ENCODE data around the gene THRSP.
A peak's percentile ranks its signal among the peaks of the same experiment; 100 is the strongest.
"Not testable (repeated sequence)": the region's sequence is repeated elsewhere in the genome, so short reads cannot be mapped to it uniquely, and the experiment has no call there.

Gene THRSP

DNA sequence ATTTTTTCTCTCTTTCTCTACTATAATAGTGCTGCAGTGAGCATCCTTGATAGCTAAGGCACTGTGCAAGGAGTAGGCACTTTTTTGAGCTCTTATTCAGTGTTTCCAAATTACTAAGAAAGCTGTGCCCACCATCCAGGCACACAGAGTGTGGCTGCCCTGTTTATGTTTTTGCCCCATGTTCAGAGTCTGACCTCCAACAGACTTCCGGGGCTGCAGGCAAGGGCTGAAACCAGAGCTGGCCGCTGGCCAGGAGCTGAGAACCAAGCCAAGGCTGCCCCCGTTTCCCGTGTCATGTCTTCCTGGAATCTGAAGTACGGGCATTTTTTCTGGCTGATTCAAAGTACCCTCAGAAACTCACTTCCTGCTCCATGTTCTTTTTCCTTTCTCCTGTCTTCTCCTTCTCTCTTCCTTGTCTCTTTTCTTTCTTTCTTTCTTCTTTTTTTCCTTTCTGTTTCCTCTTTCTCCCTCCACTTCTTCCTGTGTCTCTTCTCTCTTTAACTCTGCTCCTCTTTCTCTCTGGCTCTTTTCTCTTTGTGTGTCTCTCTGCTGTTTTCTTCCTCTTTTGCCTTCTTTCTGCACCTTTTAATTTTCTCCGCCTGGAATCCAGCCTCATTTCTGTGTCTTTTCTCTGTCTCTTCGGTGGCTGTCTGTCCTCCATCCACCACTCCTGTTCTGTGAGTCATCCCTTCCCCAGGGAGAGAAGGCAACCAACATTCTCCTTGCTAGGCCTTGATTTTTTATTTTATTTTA is 23.6 kb upstream of the THRSP start:
- DNase-seq: peak; percentile 3

DNA sequence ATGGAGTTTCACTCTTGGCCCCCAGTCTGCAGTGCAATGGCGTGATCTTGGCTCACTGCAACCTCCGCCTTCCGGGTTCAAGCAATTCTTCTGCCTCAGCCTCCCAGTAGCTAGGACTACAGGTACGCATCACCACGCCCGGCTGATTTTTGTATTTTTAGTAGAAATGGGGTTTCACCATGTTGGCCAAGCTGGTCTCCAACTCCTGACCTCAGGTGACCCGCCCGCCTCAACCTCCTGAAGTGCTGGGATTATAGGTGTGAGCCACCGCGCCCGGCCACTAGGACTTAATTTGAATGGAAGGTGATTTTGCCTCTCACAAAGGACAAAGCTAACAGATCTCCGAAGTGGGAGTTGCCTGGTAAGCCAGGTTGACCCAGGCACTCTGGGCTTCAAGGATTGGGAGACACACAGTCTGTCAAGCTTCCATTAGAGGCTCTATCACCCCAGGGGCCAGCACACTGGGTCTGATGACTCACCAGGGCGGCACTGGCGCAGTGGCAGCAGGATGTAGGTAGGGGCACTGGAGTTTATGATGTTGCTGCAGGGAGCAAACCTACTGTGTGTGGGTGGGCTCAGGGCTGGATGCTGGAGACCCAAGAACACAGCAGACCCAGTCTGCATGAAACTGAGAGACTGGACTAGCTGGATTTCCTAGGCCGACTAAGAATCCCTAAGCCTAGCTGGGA is 22.8 kb upstream of the THRSP start:
- DNase-seq: no peak

DNA sequence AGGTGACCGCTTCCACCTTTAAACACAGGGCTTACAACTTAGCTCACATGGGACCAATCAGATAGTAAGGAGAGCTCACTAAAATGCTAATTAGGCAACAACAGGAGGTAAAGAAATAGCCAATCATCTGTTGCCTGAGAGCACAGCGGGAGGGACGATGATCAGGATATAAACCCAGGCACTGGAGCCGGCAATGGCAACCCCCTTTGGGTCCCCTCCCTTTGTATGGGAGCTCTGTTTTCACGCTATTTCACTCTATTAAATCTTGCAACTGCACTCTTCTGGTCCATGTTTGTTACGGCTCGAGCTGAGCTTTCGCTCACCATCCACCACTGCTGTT is 22.3 kb upstream of the THRSP start:
- DNase-seq: not testable (repeated sequence)

DNA sequence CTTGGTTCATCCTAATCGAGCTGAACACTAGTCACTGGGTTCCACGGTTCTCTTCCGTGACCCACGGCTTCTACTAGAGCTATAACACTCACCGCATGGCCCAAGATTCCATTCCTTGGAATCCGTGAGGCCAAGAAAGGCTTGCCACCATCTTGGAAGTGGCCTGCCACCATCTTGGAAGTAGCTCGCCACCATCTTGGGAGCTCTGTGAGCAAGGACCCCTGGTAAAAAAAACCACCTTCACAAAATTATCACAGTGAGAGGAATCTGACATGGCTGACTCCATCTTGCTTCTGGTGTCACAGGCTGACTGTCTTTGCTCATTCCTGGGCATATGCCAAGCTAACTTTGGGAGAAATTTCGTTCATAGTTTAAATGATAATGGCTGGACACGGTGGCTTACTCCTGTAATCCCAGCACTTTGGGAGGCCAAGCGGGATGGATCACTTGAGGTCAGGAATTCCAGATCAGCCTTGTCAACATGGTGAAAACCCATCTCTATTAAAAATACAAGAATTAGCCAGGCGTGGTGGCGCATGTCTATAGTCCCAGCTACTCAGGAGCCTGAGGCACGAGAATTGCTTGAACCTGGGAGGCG is 21.7 kb upstream of the THRSP start:
- DNase-seq: no peak

DNA sequence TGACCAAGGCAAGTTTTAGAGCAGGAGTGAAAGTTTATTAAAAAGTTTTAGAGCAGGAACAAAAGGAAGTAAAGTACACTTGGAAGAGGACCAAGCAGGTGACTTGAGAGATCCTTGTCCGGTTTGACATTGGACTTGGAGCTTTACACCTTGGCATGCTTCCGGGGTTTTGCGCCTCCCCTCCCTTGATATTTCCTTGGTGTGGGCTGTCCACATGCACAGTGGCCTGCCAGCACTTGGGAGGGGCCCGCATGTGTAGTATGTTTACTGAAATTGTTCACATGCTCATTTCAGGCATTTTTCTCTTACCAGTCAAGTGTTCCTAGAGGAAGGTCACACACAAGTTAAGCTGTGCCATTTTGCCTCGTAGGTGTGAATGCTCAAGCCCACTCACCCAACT is 19.0 kb upstream of the THRSP start:
- no peak for DNase-seq

DNA sequence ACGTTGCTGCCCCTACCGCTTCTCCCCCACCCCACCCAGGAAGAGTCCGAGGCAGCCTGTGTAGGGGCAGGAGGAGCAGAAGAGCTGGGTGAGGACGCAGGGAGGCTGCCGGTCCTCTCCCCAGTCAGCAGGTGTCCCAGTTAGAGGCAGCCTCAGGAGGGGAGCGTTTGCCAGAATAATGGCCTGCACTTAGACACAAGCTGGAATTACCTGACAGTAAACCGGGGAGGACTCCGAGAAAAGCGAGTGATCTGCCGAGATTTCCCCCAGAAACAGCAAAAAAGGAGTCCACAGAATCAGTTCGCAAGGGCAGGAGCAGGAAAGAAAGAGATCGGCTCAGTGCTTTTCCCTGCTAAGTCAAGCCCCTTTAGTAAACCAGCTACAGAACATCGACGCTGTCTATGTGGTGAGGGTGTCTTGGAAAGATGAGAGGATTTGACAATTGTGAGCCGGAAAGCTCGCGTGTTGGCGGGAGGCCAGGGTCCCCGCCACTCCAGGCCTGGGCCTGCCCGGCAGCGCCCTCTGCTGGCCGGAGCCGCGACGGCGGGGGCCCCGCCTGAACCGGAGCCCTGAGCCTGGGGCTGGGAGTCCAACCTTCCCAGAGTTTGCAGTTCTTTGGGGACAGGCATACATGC is 17.7 kb upstream of the THRSP start:
- peak; percentile 78 for DNase-seq

DNA sequence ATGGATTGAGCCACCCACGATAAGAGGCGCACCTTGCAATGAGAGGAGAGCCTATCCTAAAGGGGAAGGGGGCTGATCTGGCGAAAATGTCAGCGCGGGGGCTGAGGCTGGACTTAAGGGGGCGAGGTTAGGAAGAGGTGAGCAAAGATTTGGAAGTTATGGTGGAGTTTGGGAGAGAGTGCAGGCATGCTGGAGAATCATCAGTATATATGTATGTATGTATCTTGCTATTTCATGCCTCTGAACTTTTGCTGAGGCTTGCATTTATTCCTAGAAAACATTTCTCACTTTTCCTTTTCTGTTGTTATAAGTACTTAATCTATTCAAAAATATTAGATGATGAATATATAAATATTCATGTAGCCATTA is 17.2 kb upstream of the THRSP start:
- DNase-seq: no peak

DNA sequence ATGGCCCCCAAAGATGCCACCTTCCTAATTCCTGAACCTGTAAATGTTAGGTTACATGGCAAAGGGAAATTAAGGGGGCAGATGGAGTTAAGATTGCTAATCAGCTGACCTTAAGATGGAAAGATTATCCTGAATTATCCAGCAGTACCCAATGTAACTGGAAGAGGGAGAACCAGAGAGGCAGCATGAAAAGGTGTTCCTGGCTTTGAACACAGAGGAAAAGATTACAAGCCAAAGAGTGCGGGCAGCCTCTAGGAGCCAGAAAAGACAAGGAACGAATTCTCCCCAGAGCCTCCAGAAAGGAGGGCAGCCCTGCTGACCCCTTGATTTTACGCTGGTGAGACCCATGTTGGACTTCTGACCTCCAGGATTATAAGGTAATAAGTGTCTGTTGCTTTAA is 15.1 kb upstream of the THRSP start:
- DNase-seq: no peak

DNA sequence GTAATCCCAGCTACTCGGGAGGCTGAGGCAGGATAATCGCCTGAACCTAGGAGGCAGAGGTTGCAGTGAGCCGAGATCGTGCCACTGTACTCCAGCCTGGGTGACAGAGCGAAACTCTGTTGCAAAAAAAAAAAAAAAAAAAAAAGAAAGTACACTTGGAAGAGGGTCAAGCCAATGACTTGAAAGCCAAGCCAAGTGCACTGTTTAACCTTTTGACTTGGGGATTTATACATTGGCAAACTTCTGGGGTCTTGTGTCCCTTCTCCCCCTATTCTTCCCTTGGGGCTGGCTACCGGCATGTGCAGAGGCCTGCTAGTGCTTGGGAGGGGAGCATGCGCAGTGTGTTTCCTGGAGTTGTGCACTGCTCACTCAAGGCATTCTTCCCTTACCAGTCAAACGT is 14.3 kb upstream of the THRSP start:
- DNase-seq: no peak

DNA sequence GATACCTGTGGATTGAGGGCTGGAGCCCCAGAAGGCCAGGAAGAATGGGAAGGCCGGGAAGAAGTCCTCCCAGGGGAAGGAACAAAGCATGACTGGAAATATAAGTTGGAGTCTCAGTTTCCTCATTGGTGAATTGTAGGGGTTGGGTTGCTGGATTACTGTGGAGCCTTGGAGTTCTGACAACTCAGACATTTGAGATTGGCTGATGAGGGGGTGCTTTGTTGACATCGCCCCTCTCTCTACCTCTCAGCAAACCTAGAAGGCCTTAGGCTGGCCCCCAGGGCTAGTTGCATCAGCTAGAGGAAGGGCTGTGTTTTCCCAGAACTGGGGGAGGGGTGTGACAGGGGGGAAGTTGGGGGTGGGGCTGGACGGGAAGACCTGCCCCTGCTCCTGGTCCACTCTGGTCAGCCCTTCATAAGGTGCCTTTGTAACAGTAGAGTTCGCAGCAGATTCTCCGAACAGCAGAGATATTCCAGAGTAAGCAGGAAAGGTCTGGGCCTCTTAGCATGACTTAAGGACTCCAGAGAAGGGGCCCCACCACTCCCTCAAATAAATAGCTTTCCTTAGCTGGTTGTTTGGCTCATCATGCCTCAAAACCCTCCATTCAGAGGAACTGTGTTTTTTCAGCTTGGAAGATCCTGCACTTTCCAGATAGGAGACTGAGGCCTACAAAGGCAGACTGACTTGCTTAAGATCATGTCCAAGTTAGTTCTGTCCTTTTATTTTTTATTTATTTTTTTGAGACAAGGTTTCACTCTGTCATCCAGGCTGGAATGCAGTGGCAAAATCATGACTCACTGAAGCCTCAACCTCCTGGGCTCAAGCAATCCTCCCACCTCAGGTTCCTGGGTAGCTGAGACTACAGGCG is 12.5 kb upstream of the THRSP start:
- no peak for DNase-seq

DNA sequence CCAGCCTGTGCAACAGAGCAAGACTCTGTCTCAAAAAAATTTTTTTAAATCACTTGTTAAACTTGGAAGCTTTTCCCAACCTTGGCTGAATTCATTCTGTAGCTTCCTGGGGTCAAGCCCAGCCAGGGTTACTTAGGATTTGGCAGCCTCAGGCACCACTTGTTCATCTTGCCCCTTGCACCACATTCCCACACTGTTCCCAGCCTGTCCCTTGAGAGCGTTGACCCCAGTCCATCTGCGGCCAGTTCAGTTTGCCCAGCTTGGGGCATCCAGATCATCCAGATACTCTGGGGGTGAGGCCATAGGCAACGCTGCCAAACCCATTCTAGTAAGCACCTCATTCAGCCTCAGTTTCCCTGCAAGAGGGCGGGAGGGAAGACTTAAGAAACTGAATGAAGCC is 8.7 kb upstream of the THRSP start:
- no peak for DNase-seq

DNA sequence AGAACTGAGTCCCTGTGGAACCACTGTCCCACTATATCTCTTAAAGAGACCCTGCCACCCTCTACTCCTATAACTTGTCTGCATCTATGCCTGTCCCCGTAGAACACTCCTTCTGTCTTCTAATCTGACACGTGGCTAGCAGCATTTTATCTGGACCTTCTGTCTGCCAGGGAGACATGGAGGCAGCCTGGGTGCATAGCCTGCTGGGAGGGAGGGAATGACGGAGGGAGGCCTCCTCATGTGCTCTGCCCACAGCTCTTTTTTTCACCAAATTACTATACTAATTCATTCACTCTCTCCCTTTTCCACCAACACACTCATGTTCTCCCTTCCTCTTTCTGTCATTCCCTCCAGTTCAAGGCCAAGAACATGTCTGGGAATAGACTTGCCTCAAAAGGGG is 7.6 kb upstream of the THRSP start:
- no peak for DNase-seq

DNA sequence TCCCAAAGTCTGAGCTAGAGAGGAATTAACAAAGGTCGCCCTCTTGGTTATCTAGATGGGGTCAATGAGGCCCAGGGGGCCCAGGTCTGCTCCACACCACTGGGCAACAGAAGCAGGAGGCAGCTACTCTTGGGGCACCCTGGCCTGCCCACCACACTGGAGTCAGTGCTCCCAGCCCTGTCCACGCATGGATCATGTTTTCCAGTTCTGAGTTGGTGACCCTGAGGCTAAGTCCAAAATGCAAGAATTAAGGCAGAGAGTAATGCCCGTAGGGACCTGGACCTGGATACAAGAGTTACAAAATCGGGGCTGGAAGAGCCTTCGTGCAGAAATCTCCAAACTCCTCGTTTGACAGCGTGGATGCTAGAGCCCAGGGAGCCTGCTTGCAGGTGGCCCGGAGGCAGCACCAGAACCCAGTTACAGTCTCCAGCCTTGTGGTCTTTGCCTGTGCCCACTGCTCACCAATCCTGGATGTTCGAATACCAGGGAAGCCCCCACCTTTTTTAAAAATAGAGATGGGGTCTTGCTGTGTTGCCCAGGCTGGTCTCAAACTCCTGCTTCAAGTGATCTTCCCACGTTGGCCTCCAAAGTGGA is 6.1 kb upstream of the THRSP start:
- no peak for DNase-seq

DNA sequence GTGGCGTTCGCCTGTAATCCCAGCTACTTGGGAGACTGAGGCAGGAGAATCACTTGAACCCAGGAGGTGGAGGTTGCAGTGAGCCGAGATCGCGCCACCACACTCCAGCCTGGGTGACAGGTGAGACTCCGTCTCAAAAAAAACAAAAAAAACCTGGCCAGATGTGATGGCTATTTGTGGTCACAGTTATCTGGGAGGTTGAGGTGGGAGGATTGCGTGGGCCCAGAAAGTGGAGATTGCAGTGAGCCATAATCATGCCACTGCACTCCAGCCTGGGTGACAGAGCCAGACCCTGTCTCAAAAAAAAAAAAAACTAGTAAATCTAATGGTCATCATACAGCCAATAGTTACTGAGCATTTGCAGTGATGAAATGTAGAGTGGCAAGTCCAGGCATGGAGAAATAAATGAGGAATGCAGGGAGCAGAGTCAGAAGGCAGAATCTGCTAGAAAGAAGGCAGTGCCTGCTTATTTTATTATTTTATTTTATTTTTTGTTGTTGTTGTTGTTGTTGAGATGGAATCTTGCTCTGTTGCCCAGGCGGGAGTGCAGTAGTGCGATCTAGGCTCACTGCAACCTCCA is 3.8 kb upstream of the THRSP start:
- DNase-seq: not testable (repeated sequence)

DNA sequence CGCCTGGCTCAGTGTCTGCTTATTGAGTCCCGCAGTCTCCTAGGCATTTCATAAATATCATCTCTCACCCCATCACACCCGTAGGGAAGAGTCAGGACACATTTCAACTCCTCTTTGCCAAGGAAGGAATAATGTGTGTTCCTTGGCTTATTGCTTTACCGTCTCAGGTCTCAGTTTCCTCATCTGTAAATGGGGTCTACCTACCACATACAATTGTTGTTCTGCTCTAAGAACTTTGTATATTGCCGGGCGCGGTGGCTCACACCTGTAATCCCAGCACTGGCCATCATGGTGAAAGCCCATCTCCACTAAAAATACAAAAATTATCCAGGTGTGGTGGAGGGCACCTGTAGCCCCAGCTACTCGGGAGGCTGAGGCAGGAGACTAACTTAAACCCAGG is 3.1 kb upstream of the THRSP start:
- DNase-seq: no peak

DNA sequence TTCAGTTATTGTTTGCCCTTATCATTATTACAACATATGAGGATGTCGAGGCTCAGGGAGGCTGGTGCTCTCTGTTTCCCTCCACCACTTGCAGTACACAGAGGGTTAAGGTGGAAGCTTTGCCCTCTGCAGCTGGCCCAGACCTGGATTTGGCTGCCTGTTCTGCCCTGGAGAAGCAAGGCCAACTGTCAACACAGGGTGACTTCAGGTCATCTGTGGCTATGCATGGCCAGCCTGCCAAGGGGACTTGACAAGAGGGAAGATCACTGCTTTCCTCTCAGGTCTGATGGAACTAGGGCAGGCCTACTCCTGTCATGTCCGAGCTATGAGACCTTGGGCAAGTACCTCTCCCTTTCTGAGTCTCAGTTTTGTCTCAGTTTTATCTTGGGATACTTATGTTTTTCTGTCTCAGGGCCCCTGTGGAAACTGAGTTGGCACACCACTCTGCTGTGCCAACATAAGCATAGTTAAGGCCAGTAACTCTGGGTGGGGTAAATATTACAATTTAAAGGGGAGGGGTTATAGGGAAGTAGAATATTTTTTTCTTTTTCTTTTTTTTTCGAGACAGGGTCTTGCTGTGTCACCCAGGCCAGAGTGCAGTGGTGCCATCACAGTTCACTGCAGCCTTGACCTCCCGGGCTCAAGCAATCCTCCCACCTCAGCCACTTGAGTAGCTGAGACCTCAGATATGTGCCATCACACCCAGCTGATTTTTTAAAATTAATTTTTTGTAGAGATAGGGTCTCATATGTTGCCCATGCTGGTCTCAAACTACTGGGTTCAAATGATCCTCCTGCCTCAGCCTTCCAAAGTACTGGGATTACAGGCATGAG is 2.4 kb upstream of the THRSP start:
- no peak for DNase-seq

DNA sequence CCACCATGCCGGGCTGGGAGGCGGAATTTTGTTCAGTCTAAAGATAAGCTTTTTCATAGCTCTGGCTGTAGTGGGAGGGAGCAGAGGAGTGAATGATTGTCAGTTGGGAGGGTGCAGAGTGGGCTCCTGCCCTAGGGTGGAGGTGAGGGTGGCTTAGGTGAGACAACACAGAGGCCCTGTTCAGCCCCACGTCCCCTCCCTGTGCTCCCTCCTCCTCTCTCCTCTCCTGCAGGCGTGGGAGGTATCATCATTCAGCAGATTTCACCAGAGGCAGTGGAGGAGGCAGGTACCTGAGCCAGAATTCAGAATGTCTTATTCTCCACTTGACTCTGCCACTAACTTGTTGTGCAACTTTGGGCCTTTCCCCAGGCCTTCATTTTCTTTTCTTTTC is 1.7 kb upstream of the THRSP start:
- DNase-seq: no peak

DNA sequence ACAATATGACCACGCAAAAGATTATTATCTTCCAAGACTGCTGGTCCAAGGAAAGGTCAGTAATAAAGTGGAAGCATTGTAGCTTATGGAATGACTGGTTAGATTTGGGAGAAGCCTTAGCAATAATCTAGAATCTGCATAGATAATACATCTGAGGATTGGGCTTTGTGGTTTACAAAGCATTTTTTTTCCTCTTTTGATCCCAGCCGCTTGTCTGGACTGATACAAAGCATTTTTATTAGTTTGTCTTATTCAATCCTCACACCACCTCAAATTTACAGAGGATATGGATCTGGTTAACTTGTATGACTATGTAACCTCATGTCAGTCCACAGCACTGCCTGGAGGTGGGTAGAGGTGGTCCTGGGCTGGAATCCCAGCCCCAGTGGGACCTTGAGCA is 990 bp upstream of the THRSP start:
- DNase-seq: no peak

DNA sequence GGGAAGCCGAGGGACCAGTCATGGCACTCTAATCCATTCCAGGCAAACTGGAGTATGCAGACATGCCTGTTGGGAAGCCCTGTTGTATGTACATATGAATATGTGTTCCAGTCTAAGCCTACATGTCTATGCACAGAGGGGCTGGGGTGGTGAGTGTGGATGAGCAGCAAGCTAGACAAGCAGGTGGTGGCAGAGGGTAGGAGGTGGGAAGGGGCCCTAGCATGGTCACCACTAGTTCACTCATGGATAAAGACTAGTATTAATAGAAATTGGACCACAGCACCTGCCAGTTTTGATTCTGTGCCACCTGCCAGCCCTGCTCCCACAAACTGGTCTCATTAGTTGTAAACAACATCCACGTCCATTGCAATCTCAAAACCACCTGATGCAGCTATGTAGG is 1.5 kb downstream of the THRSP start:
- no peak for DNase-seq

DNA sequence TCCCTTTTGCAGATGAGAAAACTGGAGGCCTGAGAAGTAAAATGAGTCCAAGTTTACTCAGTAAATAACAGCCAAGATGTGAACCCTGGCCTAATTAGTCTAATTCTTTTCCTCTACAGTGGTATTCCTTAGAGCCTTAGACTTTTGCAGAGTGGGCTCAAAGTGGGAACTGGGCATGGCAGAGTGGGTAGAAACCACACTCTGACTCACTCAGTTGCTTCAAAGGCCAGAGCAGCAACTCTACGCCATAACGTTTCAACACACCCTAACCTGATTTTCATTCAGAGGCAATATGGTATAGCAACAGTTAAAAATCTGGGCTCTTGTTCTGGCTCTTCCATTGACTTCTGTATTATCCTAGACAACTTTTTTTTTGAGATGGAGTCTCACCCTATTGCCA is 2.8 kb downstream of the THRSP start:
- DNase-seq: no peak

DNA sequence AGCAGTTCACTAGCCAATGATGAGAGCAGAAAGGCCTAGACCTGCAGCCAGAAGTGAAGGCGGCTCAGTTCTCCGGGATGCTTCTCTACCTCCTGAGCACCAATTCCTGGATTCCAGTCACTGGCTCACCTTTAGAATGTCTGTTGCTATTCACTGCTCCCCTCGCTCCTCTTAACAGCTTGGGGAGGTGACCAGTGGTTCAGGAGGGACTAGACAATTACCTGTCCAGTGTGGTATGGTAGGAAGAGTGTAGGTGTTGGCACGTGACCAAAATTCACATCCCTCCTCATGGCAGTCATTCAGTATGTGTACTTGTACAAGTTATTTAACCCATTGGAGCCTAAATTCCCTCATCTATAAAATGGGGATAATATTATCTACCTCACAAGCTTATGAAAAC is 4.0 kb downstream of the THRSP start:
- no peak for DNase-seq
